ENCODE data around the gene SDR9C7. TPM values are rescaled to one million over a fixed set of nuclear protein-coding genes. Genes with fewer than 3 reads are reported as not detected.
"Not testable (repeated sequence)": the region's sequence is repeated elsewhere in the genome, so short reads cannot be mapped to it uniquely, and the experiment has no call there.

The SDR9C7 gene
- total RNA-seq, 1 experiment from 2014 or later: not detected

DNA sequence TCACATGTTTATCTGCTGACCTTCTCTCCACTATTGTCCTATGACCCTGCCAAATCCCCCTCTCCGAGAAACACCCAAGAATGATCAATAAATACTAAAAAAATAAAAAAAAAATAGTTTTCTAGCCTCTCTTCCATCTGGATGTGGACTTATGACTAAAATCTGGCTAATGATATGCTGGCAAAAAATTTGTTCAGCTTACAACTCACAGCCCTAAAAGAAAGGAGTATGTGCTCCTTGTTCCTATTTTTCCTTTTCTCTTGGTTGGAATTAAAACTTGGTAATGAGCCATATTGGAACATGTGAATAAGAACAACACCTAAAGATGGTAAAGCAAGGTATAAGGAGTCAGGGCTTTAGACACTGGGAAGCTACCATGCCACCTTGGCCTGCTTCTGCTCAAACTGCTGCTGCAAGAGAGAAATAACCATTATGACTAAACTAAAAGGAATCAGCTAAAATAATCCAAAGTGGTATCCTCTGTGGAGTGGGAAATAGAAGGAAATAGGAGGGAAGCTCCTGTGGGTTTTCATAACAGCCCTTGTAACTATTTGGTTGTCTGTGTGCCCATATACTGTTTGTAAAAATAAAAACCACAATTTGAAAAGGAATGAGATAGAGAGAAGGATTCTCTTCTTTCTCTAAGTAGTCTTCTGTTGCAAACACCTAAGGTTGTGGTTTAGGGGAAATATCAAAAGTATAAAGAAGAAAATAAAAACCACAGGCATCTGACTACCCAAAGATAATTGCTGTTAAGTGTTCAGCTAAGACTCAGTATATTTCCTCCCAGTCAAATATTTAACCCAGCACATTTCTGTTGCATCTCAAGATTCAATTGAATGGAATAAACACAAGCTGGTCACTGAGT, 53.8 kb downstream of the SDR9C7 start:
- no peak for DNase-seq (ENCODE audit: extremely low read depth, low read depth)

- DNase-seq (ENCODE audit: extremely low read depth, low read depth): not testable (repeated sequence)
These were observed 54.7 kb downstream of the SDR9C7 start for GRCh38 chr12:56879240-56880124.

- DNase-seq (ENCODE audit: extremely low read depth, low read depth): no peak
These were observed 56.2 kb downstream of the SDR9C7 start for GRCh38 chr12:56878010-56878339.

- no peak for DNase-seq (ENCODE audit: extremely low read depth, low read depth)
These were observed 56.8 kb downstream of the SDR9C7 start for GRCh38 chr12:56877195-56878009.

GRCh38 chr12:56874821-56875220, 59.4 kb downstream of the SDR9C7 start:
- no peak for DNase-seq (ENCODE audit: extremely low read depth, low read depth)

DNA sequence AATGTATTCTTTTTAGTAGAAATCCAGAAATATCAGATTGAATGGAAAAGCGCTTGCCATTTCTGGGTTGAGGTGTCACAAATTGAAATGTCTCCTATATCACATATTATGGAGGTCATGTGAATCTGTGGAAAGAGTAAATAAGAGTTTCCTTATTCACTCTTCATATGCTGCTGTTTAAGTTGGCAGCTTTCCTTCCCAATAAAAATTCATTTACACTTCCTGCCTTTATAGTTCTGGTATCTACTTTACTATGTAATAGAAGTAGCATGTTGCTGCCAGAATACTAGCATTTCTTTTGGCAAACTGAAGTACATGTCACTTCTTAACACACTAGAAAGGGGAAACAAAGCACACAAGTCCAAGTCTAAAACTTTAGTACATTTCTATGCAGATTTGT, 60.8 kb downstream of the SDR9C7 start:
- DNase-seq (ENCODE audit: extremely low read depth, low read depth): no peak

Other genes with a start within 250 kb of the SDR9C7 start
- gene PTGES3, start 246.1 kb downstream of the SDR9C7 start, total RNA-seq (2014; rRNA removed; shearing (Covaris generic)): 191 and 222 TPM in 2 replicates
- gene NACA, start 209.1 kb downstream of the SDR9C7 start, total RNA-seq (2014; rRNA removed; shearing (Covaris generic)): 1,485 and 1,699 TPM in 2 replicates
- gene PRIM1, start 182.1 kb downstream of the SDR9C7 start, total RNA-seq (2014; rRNA removed; shearing (Covaris generic)): 34.1 TPM in 2 replicates
- 0.40 and 0.43 TPM in 2 replicates for gene HSD17B6, start 171.1 kb downstream of the SDR9C7 start, total RNA-seq (2014; rRNA removed; shearing (Covaris generic))
- gene RDH16, start 23.2 kb upstream of the SDR9C7 start, total RNA-seq (2014; rRNA removed; shearing (Covaris generic)): 0.05 TPM in 1 of 2 replicates, not detected in the other
- gene ZBTB39, start 72.1 kb upstream of the SDR9C7 start, total RNA-seq (2014; rRNA removed; shearing (Covaris generic)): 8.8 and 10.3 TPM in 2 replicates
- gene TAC3, start 82.1 kb upstream of the SDR9C7 start, total RNA-seq (2014; rRNA removed; shearing (Covaris generic)): not detected in 2 replicates
- gene MYO1A, start 115.7 kb upstream of the SDR9C7 start, total RNA-seq (2014; rRNA removed; shearing (Covaris generic)): not detected in 2 replicates
- gene NEMP1, start 144.4 kb upstream of the SDR9C7 start, total RNA-seq (2014; rRNA removed; shearing (Covaris generic)): 22.8 and 23.6 TPM in 2 replicates
- gene NAB2, start 154.7 kb upstream of the SDR9C7 start, total RNA-seq (2014; rRNA removed; shearing (Covaris generic)): 16.3 and 19.6 TPM in 2 replicates
- gene STAT6, start 177.0 kb upstream of the SDR9C7 start, total RNA-seq (2014; rRNA removed; shearing (Covaris generic)): 51.3 and 68.8 TPM in 2 replicates
- gene LRP1, start 194.1 kb upstream of the SDR9C7 start, total RNA-seq (2014; rRNA removed; shearing (Covaris generic)): 3.1 and 5.5 TPM in 2 replicates
- not detected in 2 replicates for gene LRP1-AS, start 213.2 kb upstream of the SDR9C7 start, total RNA-seq (2014; rRNA removed; shearing (Covaris generic))

Measured in NCI-H460 (cell line).